Left lung (tissue), 10 donors: ENCODE data around the gene RNF5. TPM values are rescaled to one million over a fixed set of nuclear protein-coding genes. Genes with fewer than 3 reads are reported as not detected.
A peak's percentile ranks its signal among the peaks of the same experiment; 100 is the strongest.

Experiments used
- ATAC-seq: fragments of 200-7000 bp; cut with Tn5 transposase; one replicate; pipeline ENCODE4 v1.9.1; 2020; ENCODE audit warnings: moderate library complexity
- DNase-seq, 4 donors: peaks; one replicate each; pipeline ENCODE4 v3.0.0-alpha.2; 2013 to 2020
- H3K27ac ChIP-seq, 2 donors: fragments of 200-600 bp; sonication (generic) in 1 of 2; one replicate each; pipeline versions ENCODE4 v1.5.0 to v1.8.0; 2020 to 2021
- H3K27me3 ChIP-seq, 2 donors: fragments of 200-600 bp; sonication (generic) in 1 of 2; one replicate each; pipeline versions ENCODE4 v1.5.0 to v1.8.0; 2020 to 2021
- H3K36me3 ChIP-seq, 2 donors: fragments of 200-600 bp; sonication (generic) in 1 of 2; one replicate each; pipeline versions ENCODE4 v1.5.0 to v1.8.0; 2020 to 2021
- H3K4me1 ChIP-seq, 2 donors: fragments of 200-600 bp; one replicate each; pipeline ENCODE4 v1.8.0; 2021
- H3K4me3 ChIP-seq, 2 donors: fragments of 200-600 bp; sonication (generic) in 1 of 2; one replicate each; pipeline versions ENCODE4 v1.5.0 to v1.8.0; 2020 to 2021; ENCODE audit warnings: mild to moderate bottlenecking in 1 of 2
- H3K9me3 ChIP-seq, 2 donors: fragments of 200-600 bp; sonication (generic) in 1 of 2; one replicate each; pipeline versions ENCODE4 v1.5.0 to v1.8.0; 2020 to 2021
- CTCF ChIP-seq, 2 donors: fragments of 200-600 bp; sonication (generic) in 1 of 2; IDR thresholded peaks; one replicate each; pipeline versions ENCODE4 v1.5.0 to v1.8.0; 2021; ENCODE audit warnings: antibody characterized with exemption in 2 of 2
- intact Hi-C, 2 donors: fragments of 100-400 bp; cut with DNase I; formaldehyde crosslinking; loops; one replicate each; pipeline versions ENCODE4 v1.11.2 to v1.14.2; 2022
- polyA plus RNA-seq, 6 donors: library from polyadenylated mRNA; unstranded; fragments of 120-200 nt; gene quantifications; one replicate each; pipeline ENCODE4 v1.2.1, GENCODE V29; 2013; ENCODE audit not compliant: insufficient read length in 6 of 6
- total RNA-seq, 2 donors: library from RNA; stranded (reverse); fragmentation: NEBNext Ultra II Directional; extraction: Animal tissue kit (Norgen Biotek cat#: 25700); gene quantifications; one replicate each; pipeline ENCODE4 v1.2.1, GENCODE V29; 2021
- donor health status: DM: no; HTN: yes; CAD: no.
- donor health status: DM: no; HTN: no; CAD: no.

RNF5 gene
- total and polyA plus RNA-seq, 8 donors = 43.9 to 81.5 (median 68.2) TPM

GRCh38 chr6:32148289-32149091, 29.7 kb upstream of the RNF5 start:
- DNase-seq = peak in 3 of 4 donors; percentile 48 to 87 (median 71)
- no peak for TF ChIP-seq CTCF (IDR thresholded peaks at IDR 0.05)
- peak; percentile 47 for ATAC-seq
- H3K4me3 ChIP-seq = peak overlapping the region in 1 of 2 donors; percentile 29
- H3K27me3 ChIP-seq = peaks cover 32 to 74% of the 10 kb centered on the region in 2 donors
- intact Hi-C loops = no loop called here
- H3K9me3 ChIP-seq = no peaks in the 10 kb centered on the region
- no peaks in the 10 kb centered on the region for H3K36me3 ChIP-seq
- no peak overlapping the region for H3K27ac ChIP-seq
- peaks cover 5 to 26% of the 10 kb centered on the region in 2 donors for H3K4me1 ChIP-seq

- no peaks in the 10 kb centered on the region for H3K9me3 ChIP-seq
- TF ChIP-seq CTCF (IDR thresholded peaks at IDR 0.05) = no peak
- intact Hi-C loops = no loop called here
- H3K27ac ChIP-seq = no peak overlapping the region
- H3K36me3 ChIP-seq = no peaks in the 10 kb centered on the region
- DNase-seq (no peak), ATAC-seq (no peak)
- H3K4me3 ChIP-seq = peak overlapping the region in 1 of 2 donors; percentile 29
- H3K4me1 ChIP-seq = peaks cover 9 to 34% of the 10 kb centered on the region in 2 donors
- H3K27me3 ChIP-seq = peaks cover 32 to 79% of the 10 kb centered on the region in 2 donors
Observed at GRCh38 chr6:32149092-32149755, 29.0 kb upstream of the RNF5 start.

GRCh38 chr6:32149932-32150870, 28.0 kb upstream of the RNF5 start:
- H3K27ac ChIP-seq = no peak overlapping the region
- peaks cover 32 to 89% of the 10 kb centered on the region in 2 donors for H3K27me3 ChIP-seq
- intact Hi-C loops = loop anchor here in 1 of 2 donors (5.0 kb wide), 1 partner anchor 33 kb away; no protein-coding TSS in a partner anchor
- no peak for TF ChIP-seq CTCF (IDR thresholded peaks at IDR 0.05)
- ATAC-seq (no peak), DNase-seq (no peak)
- H3K36me3 ChIP-seq = no peaks in the 10 kb centered on the region
- H3K4me1 ChIP-seq = peaks cover 15 to 44% of the 10 kb centered on the region in 2 donors
- H3K9me3 ChIP-seq = no peaks in the 10 kb centered on the region
- no peak overlapping the region for H3K4me3 ChIP-seq

GRCh38 chr6:32151181-32151862, 26.9 kb upstream of the RNF5 start:
- intact Hi-C loops = loop anchor here in 1 of 2 donors (5.0 kb wide), 1 partner anchor 34 kb away; no protein-coding TSS in a partner anchor
- Histone ChIP-seq H3K27ac (no peak overlapping the region), H3K27me3 (peaks cover 35 to 95% of the 10 kb centered on the region in 2 donors), H3K36me3 (no peaks in the 10 kb centered on the region), H3K9me3 (no peaks in the 10 kb centered on the region), H3K4me3 (peak overlapping the region; percentile 5 to 13), H3K4me1 (peaks cover 15 to 45% of the 10 kb centered on the region in 2 donors)
- TF ChIP-seq CTCF (IDR thresholded peaks at IDR 0.05) = no peak
- ATAC-seq (no peak), DNase-seq (no peak)
